Liver (tissue), 9 donors: ENCODE results near the gene CFDP1. TPM values are rescaled to one million over a fixed set of nuclear protein-coding genes. Genes with fewer than 3 reads are reported as not detected.

Experiments
- DNase-seq: peaks from one replicate; pipeline ENCODE4 v3.0.0-alpha.2; 2017; ENCODE audit warnings: low spot score
- H3K27ac ChIP-seq, 2 donors: one replicate each; pipeline ENCODE4 v1.7.0; 2013; ENCODE audit warnings: inconsistent platforms in 2 of 2, low read length in 2 of 2, control low read depth in 1 of 2, low read depth in 1 of 2, mild to moderate bottlenecking in 1 of 2
- H3K27me3 ChIP-seq, 4 donors: one replicate each; pipeline versions ENCODE4 v1.6.1 to v1.7.0; 2013; ENCODE audit warnings: low read length in 3 of 4, inconsistent platforms in 1 of 4, mild to moderate bottlenecking in 1 of 4, moderate library complexity in 1 of 4; ENCODE audit not compliant: control insufficient read depth in 4 of 4, insufficient read depth in 4 of 4
- H3K36me3 ChIP-seq, 4 donors: one replicate each; pipeline versions ENCODE4 v1.6.1 to v1.7.0; 2013; ENCODE audit warnings: low read length in 3 of 4, mild to moderate bottlenecking in 3 of 4, low read depth in 1 of 4, moderate library complexity in 1 of 4; ENCODE audit not compliant: control insufficient read depth in 4 of 4, insufficient read depth in 3 of 4
- H3K4me1 ChIP-seq, 4 donors: one replicate each; pipeline versions ENCODE4 v1.6.1 to v1.7.0; 2013; ENCODE audit warnings: low read length in 3 of 4, mild to moderate bottlenecking in 3 of 4, moderate library complexity in 1 of 4; ENCODE audit not compliant: control insufficient read depth in 4 of 4, insufficient read depth in 4 of 4
- H3K4me3 ChIP-seq, 3 donors: one replicate each; pipeline versions ENCODE4 v1.6.1 to v1.7.0; 2013; ENCODE audit warnings: low read length in 3 of 3, control low read depth in 1 of 3, low read depth in 1 of 3, mild to moderate bottlenecking in 1 of 3
- H3K9ac ChIP-seq, 2 donors: one replicate each; pipeline ENCODE4 v1.7.0; 2013; ENCODE audit warnings: low read length in 2 of 2, mild to moderate bottlenecking in 2 of 2, moderate library complexity in 2 of 2, control low read depth in 1 of 2, low read depth in 1 of 2
- H3K9me3 ChIP-seq, 4 donors: one replicate each; pipeline versions ENCODE4 v1.6.1 to v1.7.0; 2013; ENCODE audit warnings: low read length in 3 of 4; ENCODE audit not compliant: control insufficient read depth in 4 of 4
- EGR1 ChIP-seq, 2 donors: IDR thresholded peaks; 2 replicates each; pipeline ENCODE4 v1.6.1; 2016 to 2018; ENCODE audit warnings: antibody characterized with exemption in 2 of 2, low read depth in 2 of 2
- FOXA1 ChIP-seq: IDR thresholded peaks from 2 replicates; pipeline ENCODE4 v1.6.1; 2016; ENCODE audit warnings: antibody characterized with exemption
- FOXA2 ChIP-seq: IDR thresholded peaks from 2 replicates; pipeline ENCODE4 v1.6.1; 2016; ENCODE audit warnings: antibody characterized with exemption
- GABPA ChIP-seq, 2 donors: IDR thresholded peaks in 1 of 2; conservative IDR thresholded peaks in 1 of 2; 2 replicates each; pipeline ENCODE4 v1.6.1; 2016; ENCODE audit warnings: antibody characterized with exemption in 2 of 2, mild to moderate bottlenecking in 1 of 2, moderate library complexity in 1 of 2
- HNF4A ChIP-seq, 2 donors: conservative IDR thresholded peaks; 2 replicates each; pipeline ENCODE4 v1.6.1; 2016; ENCODE audit warnings: antibody characterized with exemption in 2 of 2, mild to moderate bottlenecking in 2 of 2
- HNF4G ChIP-seq: IDR thresholded peaks from 2 replicates; pipeline ENCODE4 v1.6.1; 2016; ENCODE audit warnings: antibody characterized with exemption
- JUND ChIP-seq, 2 donors: IDR thresholded peaks; 2 replicates each; pipeline ENCODE4 v1.6.1; 2016; ENCODE audit warnings: antibody characterized with exemption in 2 of 2
- NR2F2 ChIP-seq: IDR thresholded peaks from 2 replicates; pipeline ENCODE4 v1.6.1; 2016; ENCODE audit warnings: antibody characterized with exemption
- RAD21 ChIP-seq, 2 donors: IDR thresholded peaks; 2 replicates each; pipeline ENCODE4 v1.6.1; 2016; ENCODE audit warnings: antibody characterized with exemption in 2 of 2, mild to moderate bottlenecking in 2 of 2
- RXRA ChIP-seq, 2 donors: IDR thresholded peaks; 2 replicates each; pipeline ENCODE4 v1.6.1; 2017 to 2018; ENCODE audit warnings: antibody characterized with exemption in 2 of 2, mild to moderate bottlenecking in 1 of 2
- SP1 ChIP-seq: IDR thresholded peaks from 2 replicates; pipeline ENCODE4 v1.6.1; 2018; ENCODE audit warnings: antibody characterized with exemption, mild to moderate bottlenecking
- TAF1 ChIP-seq: conservative IDR thresholded peaks from 2 replicates; pipeline ENCODE4 v1.6.1; 2016; ENCODE audit warnings: antibody characterized with exemption, mild to moderate bottlenecking
- YY1 ChIP-seq: IDR thresholded peaks from 2 replicates; pipeline ENCODE4 v1.6.1; 2016; ENCODE audit warnings: antibody characterized with exemption, mild to moderate bottlenecking
- WGBS: extraction: QIAGEN DNeasy Blood & Tissue Kit; methylation state at CpG from one replicate; pipeline ENCODE4 v1.1.7; 2013; 5-methylcytosine and 5-hydroxymethylcytosine counted together
- polyA plus RNA-seq, 2 donors: library from polyadenylated mRNA; stranded (reverse) in 1 of 2; unstranded in 1 of 2; fragments of 200-250 nt in 1 of 2; fragments of >200 nt in 1 of 2; fragmentation: Nextera tagmentation in 1 of 2; extraction: Ambion mirVana in 1 of 2; gene quantifications; one replicate each; pipeline versions ENCODE4 v1.2.1 to v1.2.3, GENCODE V29; 2013 to 2015
- total RNA-seq, 2 donors: library from RNA; depleted of rRNA; stranded (reverse); fragments of >200 nt; gene quantifications; one replicate each; pipeline ENCODE4 v1.2.3, GENCODE V29; 2014
- TF ChIP-seq, protein P1 (sequence below): IDR thresholded peaks from 2 replicates; pipeline ENCODE4 v1.6.1; 2016; ENCODE audit warnings: antibody characterized with exemption
- TF ChIP-seq, protein P2 (sequence below): IDR thresholded peaks from 2 replicates; pipeline ENCODE4 v1.6.1; 2016; ENCODE audit warnings: antibody characterized with exemption
- TF ChIP-seq, protein P3 (sequence below): IDR thresholded peaks from 2 replicates; pipeline ENCODE4 v1.6.1; 2016; ENCODE audit warnings: antibody characterized with exemption, mild to moderate bottlenecking
- TF ChIP-seq, protein P4 (sequence below): IDR thresholded peaks from 2 replicates; pipeline ENCODE4 v1.6.1; 2016; ENCODE audit warnings: antibody characterized with exemption
- TF ChIP-seq, protein P5 (sequence below): fragments of 150-350 bp; IDR thresholded peaks from 2 replicates; pipeline ENCODE4 v1.5.1; 2017; ENCODE audit warnings: improper control_type of control experiment, low read depth, low read length; ENCODE audit not compliant: missing input control
- donor health status: healthy.
- donor health status: healthy.
- donor health status: healthy.
- donor health status: healthy.
- donor health status: healthy.

The CFDP1 gene
- total and polyA plus RNA-seq, 4 donors, result 20.5 to 49.2 (median 33.9) TPM

DNA sequence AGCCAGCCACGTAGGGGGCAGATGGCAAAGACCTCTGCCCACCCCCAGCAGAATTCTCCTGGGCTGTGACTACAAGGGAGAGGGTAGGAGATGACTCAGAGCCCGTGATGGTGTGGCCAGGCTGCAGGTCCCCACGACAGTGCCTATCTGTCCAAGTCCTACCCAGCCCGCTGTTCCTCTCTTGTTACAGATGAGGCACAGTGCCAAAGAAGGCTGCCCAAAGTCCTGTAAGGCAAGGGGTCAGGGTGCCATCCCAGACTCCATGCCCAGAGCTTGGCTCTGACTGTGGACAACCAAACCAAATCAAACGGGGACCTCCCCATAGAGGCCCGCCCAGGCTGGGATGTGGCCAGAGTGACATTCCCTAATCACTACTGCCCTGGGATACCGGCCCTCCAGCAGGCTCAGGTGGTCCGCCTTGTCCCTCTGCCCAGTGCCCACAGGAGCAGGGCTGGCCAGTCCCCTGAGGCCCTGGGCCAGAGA, 169.3 kb downstream of the CFDP1 start:
- TF ChIP-seq EGR1 (IDR thresholded peaks at IDR 0.05; ENCODE audit: low read depth in 2 of 2) (peak in 1 of 2 donors; percentile 38), YY1 (peak; percentile 83), SP1 (peak; percentile 89), RAD21 (IDR thresholded peaks at IDR 0.05) (peak; percentile 16 to 59), FOXA1 (peak; percentile 72), FOXA2 (peak; percentile 82), JUND (IDR thresholded peaks at IDR 0.05) (peak; percentile 70 to 88), TAF1 (no peak), GABPA (IDR thresholded peaks at IDR 0.05 in 1 of 2, conservative IDR thresholded peaks at IDR 0.05 in 1 of 2) (no peak), RXRA (IDR thresholded peaks at IDR 0.05) (peak; percentile 91 to 95), NR2F2 (peak; percentile 58), HNF4G (peak; percentile 91), HNF4A (conservative IDR thresholded peaks at IDR 0.05) (peak; percentile 97)
- TF ChIP-seq, protein P1, sequence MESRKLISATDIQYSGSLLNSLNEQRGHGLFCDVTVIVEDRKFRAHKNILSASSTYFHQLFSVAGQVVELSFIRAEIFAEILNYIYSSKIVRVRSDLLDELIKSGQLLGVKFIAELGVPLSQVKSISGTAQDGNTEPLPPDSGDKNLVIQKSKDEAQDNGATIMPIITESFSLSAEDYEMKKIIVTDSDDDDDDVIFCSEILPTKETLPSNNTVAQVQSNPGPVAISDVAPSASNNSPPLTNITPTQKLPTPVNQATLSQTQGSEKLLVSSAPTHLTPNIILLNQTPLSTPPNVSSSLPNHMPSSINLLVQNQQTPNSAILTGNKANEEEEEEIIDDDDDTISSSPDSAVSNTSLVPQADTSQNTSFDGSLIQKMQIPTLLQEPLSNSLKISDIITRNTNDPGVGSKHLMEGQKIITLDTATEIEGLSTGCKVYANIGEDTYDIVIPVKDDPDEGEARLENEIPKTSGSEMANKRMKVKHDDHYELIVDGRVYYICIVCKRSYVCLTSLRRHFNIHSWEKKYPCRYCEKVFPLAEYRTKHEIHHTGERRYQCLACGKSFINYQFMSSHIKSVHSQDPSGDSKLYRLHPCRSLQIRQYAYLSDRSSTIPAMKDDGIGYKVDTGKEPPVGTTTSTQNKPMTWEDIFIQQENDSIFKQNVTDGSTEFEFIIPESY, result no peak
- TF ChIP-seq, protein P2, sequence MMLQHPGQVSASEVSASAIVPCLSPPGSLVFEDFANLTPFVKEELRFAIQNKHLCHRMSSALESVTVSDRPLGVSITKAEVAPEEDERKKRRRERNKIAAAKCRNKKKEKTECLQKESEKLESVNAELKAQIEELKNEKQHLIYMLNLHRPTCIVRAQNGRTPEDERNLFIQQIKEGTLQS, result no peak
- TF ChIP-seq, protein P3, sequence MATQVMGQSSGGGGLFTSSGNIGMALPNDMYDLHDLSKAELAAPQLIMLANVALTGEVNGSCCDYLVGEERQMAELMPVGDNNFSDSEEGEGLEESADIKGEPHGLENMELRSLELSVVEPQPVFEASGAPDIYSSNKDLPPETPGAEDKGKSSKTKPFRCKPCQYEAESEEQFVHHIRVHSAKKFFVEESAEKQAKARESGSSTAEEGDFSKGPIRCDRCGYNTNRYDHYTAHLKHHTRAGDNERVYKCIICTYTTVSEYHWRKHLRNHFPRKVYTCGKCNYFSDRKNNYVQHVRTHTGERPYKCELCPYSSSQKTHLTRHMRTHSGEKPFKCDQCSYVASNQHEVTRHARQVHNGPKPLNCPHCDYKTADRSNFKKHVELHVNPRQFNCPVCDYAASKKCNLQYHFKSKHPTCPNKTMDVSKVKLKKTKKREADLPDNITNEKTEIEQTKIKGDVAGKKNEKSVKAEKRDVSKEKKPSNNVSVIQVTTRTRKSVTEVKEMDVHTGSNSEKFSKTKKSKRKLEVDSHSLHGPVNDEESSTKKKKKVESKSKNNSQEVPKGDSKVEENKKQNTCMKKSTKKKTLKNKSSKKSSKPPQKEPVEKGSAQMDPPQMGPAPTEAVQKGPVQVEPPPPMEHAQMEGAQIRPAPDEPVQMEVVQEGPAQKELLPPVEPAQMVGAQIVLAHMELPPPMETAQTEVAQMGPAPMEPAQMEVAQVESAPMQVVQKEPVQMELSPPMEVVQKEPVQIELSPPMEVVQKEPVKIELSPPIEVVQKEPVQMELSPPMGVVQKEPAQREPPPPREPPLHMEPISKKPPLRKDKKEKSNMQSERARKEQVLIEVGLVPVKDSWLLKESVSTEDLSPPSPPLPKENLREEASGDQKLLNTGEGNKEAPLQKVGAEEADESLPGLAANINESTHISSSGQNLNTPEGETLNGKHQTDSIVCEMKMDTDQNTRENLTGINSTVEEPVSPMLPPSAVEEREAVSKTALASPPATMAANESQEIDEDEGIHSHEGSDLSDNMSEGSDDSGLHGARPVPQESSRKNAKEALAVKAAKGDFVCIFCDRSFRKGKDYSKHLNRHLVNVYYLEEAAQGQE, result peak; percentile 79
- TF ChIP-seq, protein P4, sequence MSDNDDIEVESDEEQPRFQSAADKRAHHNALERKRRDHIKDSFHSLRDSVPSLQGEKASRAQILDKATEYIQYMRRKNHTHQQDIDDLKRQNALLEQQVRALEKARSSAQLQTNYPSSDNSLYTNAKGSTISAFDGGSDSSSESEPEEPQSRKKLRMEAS, result peak; percentile 82
- TF ChIP-seq, protein P5, sequence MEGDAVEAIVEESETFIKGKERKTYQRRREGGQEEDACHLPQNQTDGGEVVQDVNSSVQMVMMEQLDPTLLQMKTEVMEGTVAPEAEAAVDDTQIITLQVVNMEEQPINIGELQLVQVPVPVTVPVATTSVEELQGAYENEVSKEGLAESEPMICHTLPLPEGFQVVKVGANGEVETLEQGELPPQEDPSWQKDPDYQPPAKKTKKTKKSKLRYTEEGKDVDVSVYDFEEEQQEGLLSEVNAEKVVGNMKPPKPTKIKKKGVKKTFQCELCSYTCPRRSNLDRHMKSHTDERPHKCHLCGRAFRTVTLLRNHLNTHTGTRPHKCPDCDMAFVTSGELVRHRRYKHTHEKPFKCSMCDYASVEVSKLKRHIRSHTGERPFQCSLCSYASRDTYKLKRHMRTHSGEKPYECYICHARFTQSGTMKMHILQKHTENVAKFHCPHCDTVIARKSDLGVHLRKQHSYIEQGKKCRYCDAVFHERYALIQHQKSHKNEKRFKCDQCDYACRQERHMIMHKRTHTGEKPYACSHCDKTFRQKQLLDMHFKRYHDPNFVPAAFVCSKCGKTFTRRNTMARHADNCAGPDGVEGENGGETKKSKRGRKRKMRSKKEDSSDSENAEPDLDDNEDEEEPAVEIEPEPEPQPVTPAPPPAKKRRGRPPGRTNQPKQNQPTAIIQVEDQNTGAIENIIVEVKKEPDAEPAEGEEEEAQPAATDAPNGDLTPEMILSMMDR, result no peak
- Histone ChIP-seq H3K4me1 (peaks cover 25 to 51% (median 42%) of the 10 kb centered on the region in 4 donors), H3K27ac (peak overlapping the region; percentile 88 to 97), H3K9ac (peak overlapping the region; percentile 36 to 76), H3K36me3 (no peaks in the 10 kb centered on the region), H3K9me3 (no peaks in the 10 kb centered on the region), H3K4me3 (peak overlapping the region in 2 of 3 donors; percentile 19 to 88), H3K27me3 (no peaks in the 10 kb centered on the region)
- 22% methylated on average over 8 of the region's 8 CpGs for WGBS
- no peak for DNase-seq
